ENCODE data around the gene DSN1.
A peak's percentile ranks its signal among the peaks of the same experiment; 100 is the strongest.
"Not testable (repeated sequence)": the region's sequence is repeated elsewhere in the genome, so short reads cannot be mapped to it uniquely, and the experiment has no call there.

The DSN1 gene, protein sequence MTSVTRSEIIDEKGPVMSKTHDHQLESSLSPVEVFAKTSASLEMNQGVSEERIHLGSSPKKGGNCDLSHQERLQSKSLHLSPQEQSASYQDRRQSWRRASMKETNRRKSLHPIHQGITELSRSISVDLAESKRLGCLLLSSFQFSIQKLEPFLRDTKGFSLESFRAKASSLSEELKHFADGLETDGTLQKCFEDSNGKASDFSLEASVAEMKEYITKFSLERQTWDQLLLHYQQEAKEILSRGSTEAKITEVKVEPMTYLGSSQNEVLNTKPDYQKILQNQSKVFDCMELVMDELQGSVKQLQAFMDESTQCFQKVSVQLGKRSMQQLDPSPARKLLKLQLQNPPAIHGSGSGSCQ

GRCh38 chr20:36773597-36774390, at the start of gene DSN1:
DSN1 (minus strand) TSS chr20:36773763; CDS start chr20:36771458, 2,305 bp downstream.
- peak; percentile 97 for DNase-seq (ENCODE audit: low spot score)

DNA sequence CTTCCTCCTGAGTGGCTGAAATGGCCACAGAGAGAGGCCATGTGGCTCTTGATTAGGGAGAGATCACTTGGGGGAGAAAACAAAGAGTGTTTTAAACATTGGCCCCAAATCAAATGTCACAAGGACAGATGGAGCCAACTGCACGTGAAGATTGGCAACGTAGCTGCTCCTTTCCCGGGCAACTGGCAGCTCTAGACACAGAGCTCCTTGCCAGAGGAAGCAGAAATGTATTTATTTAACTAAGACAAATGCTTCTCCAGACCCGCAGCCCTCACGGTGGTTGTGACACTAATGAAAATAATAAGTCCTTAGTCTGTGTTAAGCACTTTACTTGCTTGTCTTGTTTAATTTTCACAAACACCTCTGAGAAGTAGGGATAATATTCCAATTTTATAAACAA, 49.6 kb upstream of the DSN1 start:
- DNase-seq (ENCODE audit: low spot score): no peak

- no peak for DNase-seq (ENCODE audit: low spot score)
These were observed 48.4 kb upstream of the DSN1 start for GRCh38 chr20:36821964-36822437.

DNA sequence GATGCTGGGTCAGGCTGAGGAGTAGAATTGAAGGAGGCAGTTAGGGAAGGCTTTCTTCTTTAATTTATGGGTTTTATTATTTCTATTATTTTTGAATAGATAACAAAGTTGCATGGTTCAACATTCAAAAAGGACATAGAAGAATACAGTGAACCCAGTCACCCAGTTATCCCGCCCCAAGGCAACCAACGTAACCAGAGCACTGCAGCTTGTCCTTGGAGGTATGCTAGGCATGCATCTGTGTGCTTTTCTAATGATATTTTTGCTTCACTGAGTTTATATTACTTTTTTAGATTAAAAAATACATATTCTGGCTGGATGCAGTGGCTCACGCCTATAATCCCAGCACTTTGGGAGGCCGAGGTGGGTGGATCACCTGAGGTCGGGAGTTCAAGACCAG, 47.4 kb upstream of the DSN1 start:
- no peak for DNase-seq (ENCODE audit: low spot score)

GRCh38 chr20:36820073-36820472, 46.5 kb upstream of the DSN1 start:
- no peak for DNase-seq (ENCODE audit: low spot score)

- DNase-seq (ENCODE audit: low spot score): no peak
These were observed 46.1 kb upstream of the DSN1 start for GRCh38 chr20:36819659-36820058.

DNA sequence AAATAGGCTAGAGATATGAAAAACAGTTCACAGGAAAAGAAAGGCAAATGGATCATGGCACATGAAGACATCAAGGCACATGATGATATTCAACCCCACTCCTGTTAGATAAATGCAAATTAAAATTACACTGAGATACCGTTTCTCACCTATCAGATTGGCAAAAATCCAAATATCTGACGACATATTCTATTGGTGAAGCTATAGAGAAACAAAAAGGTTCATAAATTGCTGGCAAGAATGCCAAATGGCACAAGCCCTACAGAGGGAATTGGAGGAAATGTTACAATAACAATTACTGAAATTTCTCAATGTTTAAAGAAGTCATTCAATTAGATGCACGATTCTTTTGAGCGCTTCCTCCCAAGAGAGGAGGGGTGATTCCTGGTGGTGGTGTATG, 45.3 kb upstream of the DSN1 start:
- DNase-seq (ENCODE audit: low spot score): no peak

GRCh38 chr20:36818185-36818584, 44.6 kb upstream of the DSN1 start:
- DNase-seq (ENCODE audit: low spot score): no peak

DNA sequence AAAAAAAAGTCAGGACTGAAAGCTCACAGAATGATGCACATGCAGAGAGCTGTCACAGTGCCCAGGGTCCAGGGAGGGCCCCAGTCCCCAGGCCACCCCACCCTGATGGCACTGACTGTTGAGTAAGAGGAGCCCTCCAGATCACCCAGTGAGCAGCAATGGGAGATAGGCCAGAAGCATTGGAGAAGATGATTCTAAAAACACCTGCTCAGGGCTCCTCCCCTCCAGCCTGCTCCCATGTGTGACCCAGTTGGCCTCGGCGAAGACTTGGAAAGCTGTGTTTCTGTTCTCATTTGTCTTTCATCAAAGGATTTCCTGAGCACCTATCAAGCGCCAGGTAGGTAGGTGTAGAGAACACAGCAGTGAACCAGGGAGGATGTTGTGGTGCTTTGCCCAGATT, 43.9 kb upstream of the DSN1 start:
- DNase-seq (ENCODE audit: low spot score): no peak

- DNase-seq (ENCODE audit: low spot score): no peak
These were observed 42.0 kb upstream of the DSN1 start for GRCh38 chr20:36815454-36816091.

GRCh38 chr20:36812594-36813463, 39.3 kb upstream of the DSN1 start:
- no peak for DNase-seq (ENCODE audit: low spot score)

DNA sequence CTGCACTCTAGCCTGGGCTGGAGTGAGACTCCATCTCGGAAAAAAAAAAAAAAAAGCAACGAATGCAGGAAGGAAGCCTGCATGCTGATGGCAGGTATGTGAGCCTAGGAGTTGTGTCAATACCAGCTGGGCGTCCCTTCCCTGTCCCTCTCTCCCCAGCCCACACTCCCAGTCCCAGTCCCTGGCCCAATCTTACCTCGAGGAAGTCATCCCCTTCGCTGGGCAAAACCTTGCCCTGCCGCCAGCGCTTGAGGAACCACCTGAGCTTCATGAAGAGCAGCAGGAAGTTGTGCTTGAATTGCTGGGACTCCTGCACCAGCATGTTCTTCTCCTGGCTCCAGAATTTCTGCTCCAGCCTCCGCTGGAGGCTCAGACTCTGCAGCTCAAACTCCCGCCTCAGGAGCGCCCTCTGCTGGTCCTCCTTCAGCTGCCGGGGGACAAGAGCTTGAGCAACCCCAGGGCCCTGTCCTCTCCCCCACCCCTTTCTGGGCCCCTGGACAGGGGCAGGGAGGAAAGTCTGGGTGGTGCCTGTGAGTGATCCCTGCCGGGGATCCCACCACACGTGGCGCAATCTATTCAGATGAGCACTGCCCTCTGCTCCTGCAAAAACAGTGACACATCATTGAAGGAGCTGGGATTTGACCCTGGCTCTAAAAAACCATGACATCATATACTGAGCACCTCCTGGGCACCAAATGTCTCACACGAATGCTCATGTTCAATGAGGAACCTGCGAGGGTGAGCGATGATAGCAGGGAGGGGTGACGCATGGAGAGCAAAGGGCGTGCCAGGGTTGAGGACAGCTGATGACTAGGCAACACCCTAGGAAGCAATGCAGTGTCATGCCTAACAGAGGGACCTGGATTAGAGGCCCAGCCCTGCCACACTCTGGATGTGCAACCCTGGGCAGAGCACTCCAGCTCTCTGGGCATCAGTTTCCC, 35.0 kb upstream of the DSN1 start:
- DNase-seq (ENCODE audit: low spot score): peak; percentile 65

- DNase-seq (ENCODE audit: low spot score): no peak
These were observed 32.5 kb upstream of the DSN1 start for GRCh38 chr20:36806049-36806448.

- no peak for DNase-seq (ENCODE audit: low spot score)
These were observed 31.8 kb upstream of the DSN1 start for GRCh38 chr20:36805396-36805795.

DNA sequence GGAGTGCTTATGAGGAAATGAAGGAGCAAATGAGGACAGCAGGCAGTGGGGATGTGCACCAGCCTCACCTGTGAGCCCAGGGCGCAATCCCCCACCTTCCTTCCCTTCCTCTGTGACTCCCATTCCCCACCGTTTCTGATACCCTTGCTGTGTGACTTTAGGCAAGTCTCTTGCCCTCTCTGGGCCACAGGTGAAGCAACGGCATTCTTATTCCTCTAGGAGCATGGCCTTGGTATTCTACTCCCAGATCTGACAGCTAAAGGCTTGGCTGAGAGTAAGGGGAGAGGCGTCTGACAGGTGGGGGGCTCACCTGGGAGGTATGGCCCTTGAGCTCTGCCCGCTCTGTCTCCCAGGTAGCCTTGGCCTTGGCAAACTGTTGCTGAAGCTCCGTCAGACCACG, 30.9 kb upstream of the DSN1 start:
- no peak for DNase-seq (ENCODE audit: low spot score)

GRCh38 chr20:36802326-36803222, 29.0 kb upstream of the DSN1 start:
- no peak for DNase-seq (ENCODE audit: low spot score)

DNA sequence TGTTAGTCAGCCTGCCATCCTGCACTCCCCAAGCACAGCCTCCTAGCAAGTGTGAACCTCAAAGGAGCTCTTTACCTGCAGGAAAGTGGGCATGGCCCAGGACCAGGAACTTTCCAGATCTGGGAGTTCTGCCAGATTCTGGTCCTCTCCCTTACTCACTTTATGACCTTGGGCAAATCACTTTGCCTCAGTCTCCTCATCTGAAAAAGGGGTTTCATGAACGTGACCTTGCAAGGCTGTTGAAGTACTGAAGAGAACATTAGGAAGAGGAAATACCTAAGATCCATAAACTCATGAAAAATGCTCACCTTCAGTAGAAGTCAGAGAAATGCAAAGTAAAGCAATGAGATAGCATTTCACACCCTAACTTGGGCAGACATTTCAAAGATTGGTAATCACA, 26.8 kb upstream of the DSN1 start:
- no peak for DNase-seq (ENCODE audit: low spot score)

DNA sequence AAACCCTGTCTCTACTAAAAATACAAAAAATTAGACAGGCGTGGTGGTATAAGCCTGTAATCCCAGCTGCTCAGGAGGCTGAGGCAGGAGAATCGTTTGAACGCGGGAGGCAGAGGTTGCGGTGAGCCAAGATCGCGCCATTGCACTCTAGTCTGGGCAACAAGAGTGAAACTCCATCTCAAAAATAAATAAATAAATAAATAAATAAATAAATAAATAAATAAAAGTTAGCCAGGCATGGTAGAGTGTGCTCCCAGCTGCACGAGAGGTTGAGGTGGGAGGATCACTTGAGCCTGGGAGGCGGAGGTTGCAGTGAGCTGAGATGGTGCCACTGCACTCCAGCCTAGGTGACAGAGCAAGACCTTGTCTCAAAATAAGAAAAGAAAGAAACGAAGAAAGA, 25.8 kb upstream of the DSN1 start:
- DNase-seq (ENCODE audit: low spot score): not testable (repeated sequence)

DNA sequence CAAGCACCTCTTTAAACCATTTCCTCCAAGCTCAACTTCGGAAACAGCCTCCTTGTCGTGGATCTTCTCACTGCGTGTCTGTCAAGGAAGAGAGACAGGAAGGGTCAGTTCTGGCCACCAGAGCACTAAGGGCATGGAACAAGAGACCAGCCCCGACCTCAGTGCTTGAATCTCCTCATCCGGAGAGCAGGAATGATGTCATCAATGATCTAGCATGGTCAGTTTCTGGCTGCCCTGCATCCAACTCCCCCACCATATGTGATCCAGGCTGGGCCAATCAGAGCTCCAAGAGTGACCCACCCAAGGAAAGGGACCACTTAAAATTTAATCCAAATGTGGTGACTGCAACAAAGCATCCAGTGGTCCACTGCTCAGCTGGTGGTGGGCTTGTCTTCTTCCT, 23.3 kb upstream of the DSN1 start:
- DNase-seq (ENCODE audit: low spot score): no peak

GRCh38 chr20:36796117-36796516, 22.6 kb upstream of the DSN1 start:
- no peak for DNase-seq (ENCODE audit: low spot score)

All from CD4-positive, alpha-beta T cell treated with Interleukin-15 for 4 hours (primary cell).